ENCODE results near the gene SLBP.

The SLBP gene

GRCh38 chr4:1746919-1747602 is 34.9 kb upstream of the SLBP start:
- TF ChIP-seq ZC3H10 (CRISPR knock-in tag; IDR thresholded peaks at IDR 0.05) (no peak), ZNF8 (CRISPR knock-in tag; IDR thresholded peaks at IDR 0.05) (no peak), POU6F1 (CRISPR knock-in tag; IDR thresholded peaks at IDR 0.05; ENCODE audit: borderline replicate concordance, low read depth) (no peak), CREB5 (CRISPR knock-in tag; IDR thresholded peaks at IDR 0.05; ENCODE audit: low read depth) (no peak), BACH2 (CRISPR knock-in tag; IDR thresholded peaks at IDR 0.05; ENCODE audit: borderline replicate concordance) (no peak), SNAI2 (CRISPR knock-in tag; IDR thresholded peaks at IDR 0.05) (no peak), CSDC2 (CRISPR knock-in tag; IDR thresholded peaks at IDR 0.05) (no peak), ZFP30 (CRISPR knock-in tag; IDR thresholded peaks at IDR 0.05) (no peak), TSHZ2 (CRISPR knock-in tag; IDR thresholded peaks at IDR 0.05) (no peak)
- peak; percentile 1; the same call in 1 of the 3 replicates for ATAC-seq

- no peak for TF ChIP-seq POU6F1 (CRISPR knock-in tag; IDR thresholded peaks at IDR 0.05; ENCODE audit: borderline replicate concordance, low read depth)
- TF ChIP-seq ESRRG (CRISPR knock-in tag; IDR thresholded peaks at IDR 0.05), result no peak
- no peak for TF ChIP-seq ARNTL (CRISPR knock-in tag; IDR thresholded peaks at IDR 0.05; ENCODE audit: borderline replicate concordance, low read depth)
- TF ChIP-seq SNAI2 (CRISPR knock-in tag; IDR thresholded peaks at IDR 0.05), result no peak
- no peak for TF ChIP-seq TSHZ2 (CRISPR knock-in tag; IDR thresholded peaks at IDR 0.05)
- TF ChIP-seq TCF4 (CRISPR knock-in tag; IDR thresholded peaks at IDR 0.05; ENCODE audit: borderline replicate concordance), result no peak
- TF ChIP-seq ZFP3 (CRISPR knock-in tag; IDR thresholded peaks at IDR 0.05), result no peak
- TF ChIP-seq OSR1 (CRISPR knock-in tag; IDR thresholded peaks at IDR 0.05), result no peak
- TF ChIP-seq TOX (CRISPR knock-in tag; IDR thresholded peaks at IDR 0.05; ENCODE audit: borderline replicate concordance), result no peak
- no peak for TF ChIP-seq CSRNP3 (CRISPR knock-in tag; IDR thresholded peaks at IDR 0.05)
- TF ChIP-seq ZFP30 (CRISPR knock-in tag; IDR thresholded peaks at IDR 0.05), result no peak
- TF ChIP-seq GLIS3 (CRISPR knock-in tag; IDR thresholded peaks at IDR 0.05), result no peak
- no peak for TF ChIP-seq ZNF8 (CRISPR knock-in tag; IDR thresholded peaks at IDR 0.05)
- no peak for TF ChIP-seq PATZ1 (CRISPR knock-in tag; IDR thresholded peaks at IDR 0.05; ENCODE audit: borderline replicate concordance)
- no peak for TF ChIP-seq ZNF565 (CRISPR knock-in tag; conservative IDR thresholded peaks at IDR 0.05; ENCODE audit: low read depth)
Measured at GRCh38 chr4:1746265-1746691, 34.2 kb upstream of the SLBP start.

More at GRCh38 chr4:1746265-1746691, 34.2 kb upstream of the SLBP start:
- peak; percentile 87 for ATAC-seq
